Measurements from ENCODE around the gene ZNF521. TPM values are rescaled to one million over a fixed set of nuclear protein-coding genes. Genes with fewer than 3 reads are reported as not detected.

Gene ZNF521
- total and polyA plus RNA-seq, 2 experiments from 2014 or later = 3.1 to 9.2 TPM

- H3K9me3 Mint-ChIP-seq = no peaks in the 10 kb centered on the region
- Histone ChIP-seq H3F3A (replicated peaks; ENCODE audit: low read depth) (no peaks in the 10 kb centered on the region), H3K4me3 (no peak overlapping the region), H2AFZ (no peak overlapping the region), H3K27me3 (ENCODE audit: insufficient read depth) (no peaks in the 10 kb centered on the region), H3K4me1 (ENCODE audit: insufficient read depth) (peaks cover 26% of the 10 kb centered on the region), H3K9me2 (ENCODE audit: insufficient read depth) (no peaks in the 10 kb centered on the region), H3K36me3 (ENCODE audit: insufficient read depth) (no peaks in the 10 kb centered on the region), H3K4me2 (peak overlapping the region; percentile 39; the same call in 1 of the 2 replicates), H3K79me2 (replicated peaks; ENCODE audit: insufficient read depth) (no peaks in the 10 kb centered on the region), H4K20me1 (replicated peaks; ENCODE audit: insufficient read depth) (no peaks in the 10 kb centered on the region), H3K27ac (ENCODE audit: low read depth) (no peak overlapping the region)
- peak; percentile 33 for DNase-seq (ENCODE audit: low spot score)
- no peak overlapping the region for H3K27ac Mint-ChIP-seq
- no peaks in the 10 kb centered on the region for H3K27me3 Mint-ChIP-seq (ENCODE audit: insufficient read depth, low read depth, poor library complexity)
- no peaks in the 10 kb centered on the region for H3K36me3 Mint-ChIP-seq (ENCODE audit: low read depth)
- TF ChIP-seq ETS1 (IDR thresholded peaks at IDR 0.05) (no peak), CTCF (conservative IDR thresholded peaks at IDR 0.05; ENCODE audit: low read depth in 2 of 2) (no peak), JUNB (IDR thresholded peaks at IDR 0.05; ENCODE audit: unreplicated experiment) (no peak), NANOG (IDR thresholded peaks at IDR 0.05; ENCODE audit: borderline replicate concordance) (no peak), CREB1 (CRISPR knock-in tag; IDR thresholded peaks at IDR 0.05; ENCODE audit: low read depth) (no peak), STAT1 (IDR thresholded peaks at IDR 0.05; ENCODE audit: unreplicated experiment) (no peak)
- peaks cover 56% of the 10 kb centered on the region for H3K4me1 Mint-ChIP-seq
- H3K4me3 Mint-ChIP-seq = no peak overlapping the region
- peak; percentile 86 for ATAC-seq
Measured at GRCh38 chr18:25074925-25075324, 277.0 kb downstream of the ZNF521 start.

GRCh38 chr18:25072205-25072604, 279.8 kb downstream of the ZNF521 start:
- Histone ChIP-seq H4K20me1 (replicated peaks; ENCODE audit: insufficient read depth) (no peaks in the 10 kb centered on the region), H3F3A (replicated peaks; ENCODE audit: low read depth) (no peaks in the 10 kb centered on the region), H3K27me3 (ENCODE audit: insufficient read depth) (no peaks in the 10 kb centered on the region), H3K79me2 (replicated peaks; ENCODE audit: insufficient read depth) (no peaks in the 10 kb centered on the region), H2AFZ (no peak overlapping the region), H3K36me3 (ENCODE audit: insufficient read depth) (no peaks in the 10 kb centered on the region), H3K4me1 (ENCODE audit: insufficient read depth) (peaks cover 26% of the 10 kb centered on the region), H3K4me2 (no peak overlapping the region), H3K27ac (ENCODE audit: low read depth) (no peak overlapping the region), H3K9me2 (ENCODE audit: insufficient read depth) (no peaks in the 10 kb centered on the region), H3K4me3 (no peak overlapping the region)
- Mint-ChIP-seq H3K4me3 (no peak overlapping the region), H3K27ac (no peak overlapping the region), H3K27me3 (ENCODE audit: insufficient read depth, low read depth, poor library complexity) (no peaks in the 10 kb centered on the region), H3K9me3 (no peaks in the 10 kb centered on the region), H3K4me1 (peaks cover 38% of the 10 kb centered on the region), H3K36me3 (ENCODE audit: low read depth) (no peaks in the 10 kb centered on the region)
- ATAC-seq (no peak), DNase-seq (ENCODE audit: low spot score) (no peak)
- TF ChIP-seq NANOG (IDR thresholded peaks at IDR 0.05; ENCODE audit: borderline replicate concordance) (no peak), EZH2phosphoT487 (IDR thresholded peaks at IDR 0.05; ENCODE audit: unreplicated experiment) (no peak), ETS1 (IDR thresholded peaks at IDR 0.05) (no peak), ZNF331 (CRISPR knock-in tag; IDR thresholded peaks at IDR 0.05; ENCODE audit: low read depth) (no peak), REST (IDR thresholded peaks at IDR 0.05; ENCODE audit: unreplicated experiment) (no peak), JUNB (IDR thresholded peaks at IDR 0.05; ENCODE audit: unreplicated experiment) (no peak), STAT1 (IDR thresholded peaks at IDR 0.05; ENCODE audit: unreplicated experiment) (no peak), POLR2AphosphoS5 (IDR thresholded peaks at IDR 0.05; ENCODE audit: low read depth) (no peak), CTCF (conservative IDR thresholded peaks at IDR 0.05; ENCODE audit: low read depth in 2 of 2) (no peak), CREB1 (CRISPR knock-in tag; IDR thresholded peaks at IDR 0.05; ENCODE audit: low read depth) (no peak), EZH2 (IDR thresholded peaks at IDR 0.05; ENCODE audit: low read depth, unreplicated experiment) (no peak), ZNF114 (CRISPR knock-in tag; IDR thresholded peaks at IDR 0.05) (no peak)

Measured in GM23338 (cell line).